ENCODE results near the gene PASK. TPM values are rescaled to one million over a fixed set of nuclear protein-coding genes. Genes with fewer than 3 reads are reported as not detected.

The PASK gene
- total RNA-seq, 1 experiment from 2014 or later = 69.3 TPM

DNA sequence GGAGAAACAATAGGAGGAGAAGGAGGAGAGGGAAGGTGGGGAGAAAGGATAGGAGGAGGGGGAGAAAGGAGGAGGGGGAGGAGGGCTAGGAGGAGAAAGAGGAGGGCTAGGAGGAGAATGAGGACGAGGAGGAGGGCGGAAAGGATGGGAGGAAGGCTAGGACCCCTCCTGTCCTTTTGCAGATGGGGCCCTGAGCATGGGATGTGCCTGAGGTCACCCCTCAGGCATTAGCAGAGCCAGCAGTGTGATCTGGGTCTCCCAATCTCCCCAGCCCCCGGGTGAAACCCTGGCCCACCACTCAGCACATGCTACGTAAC lies 38.6 kb upstream of the PASK start:
- no TSS peak for BruUV-seq (replicated peaks)
- no peak overlapping the region for H3K4me3 Mint-ChIP-seq (ENCODE audit: low read depth, unreplicated experiment)
- CTCF ChIA-PET = no interaction called here
- DNase-seq = no peak
- H3K4me1 Mint-ChIP-seq (ENCODE audit: low read depth, unreplicated experiment) = no peaks in the 10 kb centered on the region
- no peak overlapping the region for H3K27ac Mint-ChIP-seq (ENCODE audit: unreplicated experiment)
- peaks cover 9% of the 10 kb centered on the region for H3K36me3 Mint-ChIP-seq (ENCODE audit: insufficient read depth, unreplicated experiment)
- intact Hi-C loops (cut with micrococcal nuclease; ENCODE audit: unreplicated experiment) = no loop called here
- no peaks in the 10 kb centered on the region for H3K9me3 Mint-ChIP-seq (ENCODE audit: low read depth, unreplicated experiment)
- H3K27me3 Mint-ChIP-seq (ENCODE audit: unreplicated experiment) = peaks cover 50% of the 10 kb centered on the region
- TF ChIP-seq, protein P1, sequence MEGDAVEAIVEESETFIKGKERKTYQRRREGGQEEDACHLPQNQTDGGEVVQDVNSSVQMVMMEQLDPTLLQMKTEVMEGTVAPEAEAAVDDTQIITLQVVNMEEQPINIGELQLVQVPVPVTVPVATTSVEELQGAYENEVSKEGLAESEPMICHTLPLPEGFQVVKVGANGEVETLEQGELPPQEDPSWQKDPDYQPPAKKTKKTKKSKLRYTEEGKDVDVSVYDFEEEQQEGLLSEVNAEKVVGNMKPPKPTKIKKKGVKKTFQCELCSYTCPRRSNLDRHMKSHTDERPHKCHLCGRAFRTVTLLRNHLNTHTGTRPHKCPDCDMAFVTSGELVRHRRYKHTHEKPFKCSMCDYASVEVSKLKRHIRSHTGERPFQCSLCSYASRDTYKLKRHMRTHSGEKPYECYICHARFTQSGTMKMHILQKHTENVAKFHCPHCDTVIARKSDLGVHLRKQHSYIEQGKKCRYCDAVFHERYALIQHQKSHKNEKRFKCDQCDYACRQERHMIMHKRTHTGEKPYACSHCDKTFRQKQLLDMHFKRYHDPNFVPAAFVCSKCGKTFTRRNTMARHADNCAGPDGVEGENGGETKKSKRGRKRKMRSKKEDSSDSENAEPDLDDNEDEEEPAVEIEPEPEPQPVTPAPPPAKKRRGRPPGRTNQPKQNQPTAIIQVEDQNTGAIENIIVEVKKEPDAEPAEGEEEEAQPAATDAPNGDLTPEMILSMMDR (IDR thresholded peaks at IDR 0.05; ENCODE audit: unreplicated experiment) = no peak

DNA sequence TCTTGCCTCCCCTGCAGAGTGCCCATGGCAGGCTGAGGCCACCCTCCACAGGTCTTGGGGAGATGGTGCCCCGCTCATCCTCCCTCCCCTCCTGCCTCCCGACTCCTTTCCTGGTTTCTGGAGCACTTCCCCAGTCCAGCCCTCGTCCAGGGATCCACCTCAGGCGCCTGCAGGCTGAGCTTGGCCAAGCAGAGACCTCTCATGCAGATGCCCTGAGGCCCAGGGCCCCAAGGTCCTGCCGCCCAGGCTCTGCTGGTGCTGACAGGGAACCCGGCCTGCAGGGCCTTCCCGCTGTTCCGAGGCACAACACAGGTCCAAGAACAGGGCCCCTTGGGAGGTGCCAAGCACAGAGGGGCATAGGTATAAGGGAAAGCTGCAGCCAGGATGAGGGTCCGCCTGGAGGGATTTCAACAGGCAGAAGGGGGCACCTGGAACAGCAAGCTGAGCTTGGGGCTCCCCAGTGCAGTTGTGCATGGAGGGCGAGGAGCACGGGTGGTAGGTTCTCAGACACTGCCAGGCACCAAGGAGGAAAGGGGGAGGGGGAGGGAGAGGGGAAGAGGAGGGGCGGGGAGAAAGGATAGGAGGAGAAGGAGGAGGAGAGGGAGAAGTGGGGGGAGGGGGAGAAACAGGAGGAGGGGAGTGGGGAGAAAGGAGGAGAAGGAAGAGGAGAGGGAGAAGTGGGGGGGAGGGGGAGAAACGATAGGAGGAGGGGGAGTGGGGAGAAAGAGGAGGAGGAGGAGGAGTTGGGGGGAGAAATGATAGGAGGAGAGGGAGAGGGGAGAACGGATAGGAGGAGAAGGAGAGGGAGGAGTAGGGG lies 38.0 kb upstream of the PASK start:
- no TSS peak for BruUV-seq (replicated peaks)
- CTCF ChIA-PET = no interaction called here
- peaks cover 9% of the 10 kb centered on the region for H3K36me3 Mint-ChIP-seq (ENCODE audit: insufficient read depth, unreplicated experiment)
- H3K4me3 Mint-ChIP-seq (ENCODE audit: low read depth, unreplicated experiment) = no peak overlapping the region
- no peak for DNase-seq
- intact Hi-C loops (cut with micrococcal nuclease; ENCODE audit: unreplicated experiment) = no loop called here
- H3K27ac Mint-ChIP-seq (ENCODE audit: unreplicated experiment) = no peak overlapping the region
- TF ChIP-seq, protein P1 (IDR thresholded peaks at IDR 0.05; ENCODE audit: unreplicated experiment) = no peak
- peaks cover 44% of the 10 kb centered on the region for H3K27me3 Mint-ChIP-seq (ENCODE audit: unreplicated experiment)
- H3K9me3 Mint-ChIP-seq (ENCODE audit: low read depth, unreplicated experiment) = no peaks in the 10 kb centered on the region
- H3K4me1 Mint-ChIP-seq (ENCODE audit: low read depth, unreplicated experiment) = no peaks in the 10 kb centered on the region

DNA sequence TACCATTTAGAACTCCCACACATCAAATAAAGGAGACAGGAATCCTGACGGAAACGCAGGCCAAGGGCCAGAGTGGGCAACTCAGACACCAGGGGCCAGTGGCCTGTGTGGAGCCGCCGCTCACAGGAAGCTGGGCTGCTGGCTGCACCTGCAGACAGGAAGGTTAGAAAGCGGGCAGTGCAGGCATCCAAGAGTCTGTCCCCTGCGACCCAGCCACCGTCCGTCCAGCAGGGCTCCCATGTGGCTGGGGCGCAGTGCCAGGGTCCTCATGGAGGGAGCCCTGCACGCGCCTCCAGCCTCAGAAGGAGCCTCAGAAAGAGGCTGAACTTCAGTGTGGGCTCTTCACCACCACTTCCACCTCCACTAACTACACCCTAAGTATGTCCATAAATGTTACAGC lies 36.7 kb upstream of the PASK start:
- no peak for DNase-seq
- H3K4me1 Mint-ChIP-seq (ENCODE audit: low read depth, unreplicated experiment) = no peaks in the 10 kb centered on the region
- H3K4me3 Mint-ChIP-seq (ENCODE audit: low read depth, unreplicated experiment) = no peak overlapping the region
- no TSS peak for BruUV-seq (replicated peaks)
- H3K27me3 Mint-ChIP-seq (ENCODE audit: unreplicated experiment) = peaks cover 32% of the 10 kb centered on the region
- TF ChIP-seq, protein P1 (IDR thresholded peaks at IDR 0.05; ENCODE audit: unreplicated experiment) = no peak
- H3K36me3 Mint-ChIP-seq (ENCODE audit: insufficient read depth, unreplicated experiment) = peaks cover 9% of the 10 kb centered on the region
- no peak overlapping the region for H3K27ac Mint-ChIP-seq (ENCODE audit: unreplicated experiment)
- H3K9me3 Mint-ChIP-seq (ENCODE audit: low read depth, unreplicated experiment) = no peaks in the 10 kb centered on the region
- intact Hi-C loops (cut with micrococcal nuclease; ENCODE audit: unreplicated experiment) = no loop called here
- CTCF ChIA-PET = interaction anchor here (0.6 kb wide), 1 partner anchor 46 kb away, joined by 6 read pairs; no protein-coding TSS in a partner anchor

DNA sequence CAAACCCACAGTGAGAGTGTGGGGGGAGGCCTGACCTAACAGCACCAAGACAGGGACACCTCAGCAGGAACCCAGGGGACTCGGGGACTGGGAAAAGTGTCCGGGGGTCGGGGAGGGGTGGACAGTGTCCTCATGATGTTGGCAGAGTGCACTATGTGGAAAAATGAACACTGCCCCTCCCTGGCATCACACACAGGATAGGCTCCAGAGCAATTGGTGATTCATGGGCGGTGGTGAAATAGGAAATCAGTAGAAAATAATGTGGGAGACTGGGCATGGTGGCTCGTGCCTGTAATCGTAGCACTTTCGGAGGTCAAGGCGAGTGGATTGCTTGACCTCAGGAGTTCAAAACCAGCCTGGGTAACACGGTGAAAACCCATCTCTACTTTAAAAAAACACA lies 35.6 kb upstream of the PASK start:
- Mint-ChIP-seq H3K36me3 (ENCODE audit: insufficient read depth, unreplicated experiment) (peaks cover 9% of the 10 kb centered on the region), H3K9me3 (ENCODE audit: low read depth, unreplicated experiment) (no peaks in the 10 kb centered on the region), H3K4me3 (ENCODE audit: low read depth, unreplicated experiment) (no peak overlapping the region), H3K27ac (ENCODE audit: unreplicated experiment) (no peak overlapping the region), H3K4me1 (ENCODE audit: low read depth, unreplicated experiment) (no peaks in the 10 kb centered on the region), H3K27me3 (ENCODE audit: unreplicated experiment) (peaks cover 23% of the 10 kb centered on the region)
- CTCF ChIA-PET = no interaction called here
- TF ChIP-seq, protein P1 (IDR thresholded peaks at IDR 0.05; ENCODE audit: unreplicated experiment) = no peak
- intact Hi-C loops (cut with micrococcal nuclease; ENCODE audit: unreplicated experiment) = no loop called here
- DNase-seq = no peak
- no TSS peak for BruUV-seq (replicated peaks)

Measured in Calu3 (cell line).